GM18526 (cell line): ENCODE data around the gene TOLLIP.

Experiments
- POLR2A ChIP-seq: IDR thresholded peaks from 3 replicates; pipeline ENCODE4 v1.6.1; 2011; ENCODE audit not compliant: insufficient read length; ENCODE audit errors: extremely low read depth

Gene TOLLIP

GRCh38 chr11:1297011-1297575 lies 12.3 kb downstream of the TOLLIP start:
- no peak for TF ChIP-seq POLR2A

- TF ChIP-seq POLR2A, result no peak
These were observed 13.1 kb downstream of the TOLLIP start for GRCh38 chr11:1296287-1296686.

- TF ChIP-seq POLR2A, result no peak
These were observed 13.8 kb downstream of the TOLLIP start for GRCh38 chr11:1295591-1295990.

GRCh38 chr11:1295086-1295485 lies 14.3 kb downstream of the TOLLIP start:
- no peak for TF ChIP-seq POLR2A

GRCh38 chr11:1293619-1294015 lies 15.8 kb downstream of the TOLLIP start:
- TF ChIP-seq POLR2A, result no peak

- no peak for TF ChIP-seq POLR2A
These were observed 16.5 kb downstream of the TOLLIP start for GRCh38 chr11:1292644-1293618.

GRCh38 chr11:1292018-1292643 lies 17.3 kb downstream of the TOLLIP start:
- TF ChIP-seq POLR2A, result no peak

GRCh38 chr11:1291295-1292017 lies 18.0 kb downstream of the TOLLIP start:
- TF ChIP-seq POLR2A, result no peak

- TF ChIP-seq POLR2A, result no peak
These were observed 19.1 kb downstream of the TOLLIP start for GRCh38 chr11:1290052-1291040.

GRCh38 chr11:1289211-1289935 lies 20.1 kb downstream of the TOLLIP start:
- TF ChIP-seq POLR2A, result no peak

GRCh38 chr11:1288426-1289151 lies 20.8 kb downstream of the TOLLIP start:
- no peak for TF ChIP-seq POLR2A

- no peak for TF ChIP-seq POLR2A
These were observed 21.5 kb downstream of the TOLLIP start for GRCh38 chr11:1287928-1288327.

- no peak for TF ChIP-seq POLR2A
These were observed 23.6 kb downstream of the TOLLIP start for GRCh38 chr11:1285876-1286275.
